HCT116 (cell line): Measurements from ENCODE around the gene OGG1.

Experiments
- CBX3 ChIP-seq: IDR thresholded peaks from 2 replicates; pipeline ENCODE4 v1.6.1; 2012; ENCODE audit warnings: low read depth
- CTCF ChIP-seq, 3 experiments: fragments of 200-600 bp in 1 of 3; sonication (generic) in 1 of 3; IDR thresholded peaks in 2 of 3; conservative IDR thresholded peaks in 1 of 3; 2 replicates each; pipeline ENCODE4 v1.5.1; 2012 to 2017; ENCODE audit warnings: low read depth in 2 of 3, low read length in 2 of 3, antibody characterized with exemption in 1 of 3, borderline replicate concordance in 1 of 3, control low read depth in 1 of 3, mild to moderate bottlenecking in 1 of 3, mixed read lengths in 1 of 3, mixed run types in 1 of 3, moderate library complexity in 1 of 3; ENCODE audit not compliant: insufficient read depth in 1 of 3
- EZH2 ChIP-seq: fragments of 200-600 bp; sonication (generic); IDR thresholded peaks from 2 replicates; pipeline ENCODE4 v1.6.1; 2017; ENCODE audit warnings: antibody characterized with exemption, mixed run types
- POLR2AphosphoS5 ChIP-seq: IDR thresholded peaks from 2 replicates; pipeline ENCODE4 v1.6.1; 2011; ENCODE audit warnings: mild to moderate bottlenecking, low read depth, low read length, moderate library complexity
- SIN3A ChIP-seq: IDR thresholded peaks from 2 replicates; pipeline ENCODE4 v1.6.1; 2012; ENCODE audit warnings: low read depth

- TF ChIP-seq SIN3A (no peak), POLR2AphosphoS5 (no peak), EZH2 (no peak), CTCF (IDR thresholded peaks at IDR 0.05 in 2 of 3, conservative IDR thresholded peaks at IDR 0.05 in 1 of 3; ENCODE audit: borderline replicate concordance in 1 of 3, insufficient read depth in 1 of 3, low read depth in 2 of 3, low read length in 2 of 3) (no peak), CBX3 (no peak)
Observed at GRCh38 chr3:9718118-9718517, 31.6 kb upstream of the OGG1 start.
